ENCODE measurements around the gene HTRA1.

Gene HTRA1

DNA sequence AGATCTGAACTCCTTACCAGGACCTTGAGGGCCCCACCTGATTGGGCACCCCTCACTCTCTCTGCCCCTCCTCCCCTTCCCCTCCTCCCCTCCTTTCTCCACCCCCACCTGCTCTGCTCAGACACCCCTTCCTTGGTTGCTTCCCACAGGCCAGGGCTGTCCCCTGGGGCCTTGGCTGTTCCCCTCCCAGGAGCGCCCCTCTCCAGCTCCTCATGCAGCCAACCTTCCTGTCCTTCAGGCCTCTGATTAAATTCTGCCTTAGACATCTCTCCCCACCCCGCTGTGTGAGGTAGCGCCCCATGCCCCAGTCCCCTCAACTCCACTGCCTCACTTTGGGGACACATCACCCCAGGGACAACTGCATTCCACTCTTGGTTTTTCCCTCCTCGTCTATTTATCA is 32.4 kb downstream of the HTRA1 start:
- in situ Hi-C loops (cut with MboI; ENCODE audit: low sequenced_read_pairs), result no loop called here

DNA sequence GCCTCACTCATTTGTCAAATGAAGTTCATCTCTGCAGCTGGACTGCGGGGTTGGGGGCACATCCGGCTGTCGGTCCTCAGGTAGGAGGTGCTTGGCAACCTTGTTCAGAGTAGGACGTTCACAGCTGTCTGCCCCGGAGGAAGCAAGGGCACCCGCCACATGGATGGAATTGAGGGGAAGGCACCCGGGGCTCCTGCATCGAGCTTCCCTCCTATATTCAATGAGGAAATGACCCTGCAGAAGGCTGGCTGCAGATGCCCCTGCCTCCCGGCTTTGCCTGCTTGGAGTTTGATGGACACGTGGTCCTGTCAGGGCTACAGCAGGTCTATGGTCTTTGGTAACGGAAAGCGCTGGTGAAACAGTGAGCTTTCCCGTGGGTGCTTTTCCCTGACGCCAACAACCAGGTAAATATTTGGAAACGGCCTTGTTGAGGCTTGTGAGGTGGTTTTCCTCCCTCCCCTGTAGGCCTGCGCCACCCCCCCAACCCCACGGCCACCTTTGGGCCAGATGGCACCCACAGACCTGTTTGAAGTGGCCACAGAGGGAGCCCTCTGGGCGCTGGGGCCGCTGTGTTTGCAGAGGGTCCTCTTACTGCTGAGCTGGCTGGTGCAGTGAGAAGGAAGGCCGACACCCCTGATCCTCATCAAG is 32.9 kb downstream of the HTRA1 start:
- in situ Hi-C loops (cut with MboI; ENCODE audit: low sequenced_read_pairs), result no loop called here

DNA sequence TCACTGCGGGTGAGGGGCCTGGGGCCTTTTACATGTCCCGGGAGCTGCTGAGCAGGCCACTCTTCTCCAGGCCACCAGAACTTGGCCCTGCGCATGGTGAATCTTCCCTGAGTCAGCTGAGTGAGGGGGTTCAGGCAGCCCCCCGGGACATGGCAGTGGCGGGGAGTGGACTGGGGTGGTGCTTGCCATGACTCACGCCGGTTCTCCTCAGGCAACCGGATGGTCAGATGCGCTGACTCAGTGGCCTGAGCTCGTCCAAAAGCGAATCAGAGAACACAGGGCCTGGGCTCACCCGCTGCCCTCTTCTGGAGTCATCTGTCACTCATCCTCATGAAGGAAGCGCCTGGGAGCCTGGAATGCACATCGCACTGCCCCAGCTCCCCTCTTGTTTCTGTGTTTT is 33.5 kb downstream of the HTRA1 start:
- in situ Hi-C loops (cut with MboI; ENCODE audit: low sequenced_read_pairs), result no loop called here

DNA sequence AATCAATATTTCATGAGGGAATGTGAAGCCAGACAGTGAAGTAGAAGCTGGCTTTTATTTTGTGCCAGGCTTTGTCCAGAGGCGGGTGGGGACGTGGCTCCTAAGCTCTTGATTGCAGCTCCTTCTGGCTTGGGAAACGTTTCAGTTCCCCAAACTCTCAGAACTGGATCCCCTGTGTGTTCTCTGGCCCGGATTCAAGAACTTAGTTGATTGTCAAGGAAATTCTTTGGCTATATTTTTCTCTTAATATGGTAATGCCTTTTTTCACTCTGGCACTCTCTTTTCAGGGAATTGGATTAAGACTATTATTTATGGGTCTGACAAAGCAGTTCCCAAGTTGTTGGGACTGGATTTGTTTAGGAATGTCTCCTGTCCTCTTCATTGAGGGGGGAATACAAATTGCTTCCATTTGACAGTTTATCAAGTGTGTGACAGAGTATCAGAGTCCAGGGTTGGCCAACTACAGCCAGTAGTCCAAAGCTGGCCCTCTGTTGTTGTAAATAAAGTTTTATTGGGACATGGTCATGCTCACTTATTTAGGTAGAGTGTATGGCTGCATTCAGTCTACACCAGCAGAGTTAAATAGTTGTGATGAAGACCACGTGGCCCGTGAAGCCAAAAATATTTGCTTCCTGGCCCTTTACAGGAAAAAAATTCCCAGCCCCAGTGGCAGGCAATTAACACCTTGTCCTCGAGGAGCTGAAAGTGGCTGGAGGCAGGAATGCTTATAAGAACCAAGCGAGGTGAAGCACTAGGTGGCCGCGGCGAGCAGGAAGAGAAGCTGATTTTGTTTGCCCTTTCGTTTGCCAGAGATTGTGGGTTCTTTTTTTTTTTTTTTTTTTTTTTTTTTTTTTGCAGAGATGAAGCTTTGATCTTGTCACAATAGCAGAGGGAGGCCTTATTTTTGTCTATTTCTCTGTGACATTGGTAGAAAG is 34.3 kb downstream of the HTRA1 start:
- in situ Hi-C loops (cut with MboI; ENCODE audit: low sequenced_read_pairs), result no loop called here

DNA sequence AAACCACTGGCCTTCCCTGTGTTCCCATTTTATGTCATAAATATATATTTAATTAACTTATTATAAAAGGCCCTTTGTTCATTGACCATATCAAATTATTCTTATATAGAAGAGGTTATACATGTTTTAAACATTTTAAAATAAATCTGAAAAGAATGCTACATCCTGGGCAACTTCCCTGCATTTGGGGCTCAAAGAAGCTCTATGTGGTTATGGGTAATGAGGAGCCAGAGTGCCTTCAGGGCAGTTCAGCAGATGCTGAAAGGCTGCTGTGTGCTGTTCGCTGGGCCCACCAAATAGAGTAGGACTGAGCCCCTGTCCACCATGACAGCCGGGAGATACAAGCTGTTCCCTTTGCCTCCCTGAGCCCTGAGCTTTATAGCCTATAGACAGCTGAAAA is 35.9 kb downstream of the HTRA1 start:
- in situ Hi-C loops (cut with MboI; ENCODE audit: low sequenced_read_pairs), result no loop called here

DNA sequence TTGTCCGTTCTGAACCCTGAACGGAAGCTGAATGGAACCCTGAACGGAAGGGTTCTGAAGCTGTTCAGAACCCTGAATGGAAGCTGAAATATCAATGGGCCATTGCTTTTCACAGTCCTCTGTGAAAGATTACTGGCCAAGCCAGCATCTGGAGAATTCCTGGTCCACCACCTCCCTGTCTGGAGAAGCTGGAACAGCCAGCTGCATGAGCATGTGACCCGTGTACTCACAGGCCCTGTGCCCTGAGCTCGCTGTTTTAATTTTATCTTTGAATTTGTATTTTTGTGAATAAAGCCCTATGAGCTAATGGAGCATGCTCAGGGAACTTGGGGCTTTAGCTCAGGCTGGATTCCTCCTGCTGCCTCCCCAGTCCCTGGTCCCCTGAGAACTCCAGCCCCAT is 37.2 kb downstream of the HTRA1 start:
- in situ Hi-C loops (cut with MboI; ENCODE audit: low sequenced_read_pairs), result no loop called here

DNA sequence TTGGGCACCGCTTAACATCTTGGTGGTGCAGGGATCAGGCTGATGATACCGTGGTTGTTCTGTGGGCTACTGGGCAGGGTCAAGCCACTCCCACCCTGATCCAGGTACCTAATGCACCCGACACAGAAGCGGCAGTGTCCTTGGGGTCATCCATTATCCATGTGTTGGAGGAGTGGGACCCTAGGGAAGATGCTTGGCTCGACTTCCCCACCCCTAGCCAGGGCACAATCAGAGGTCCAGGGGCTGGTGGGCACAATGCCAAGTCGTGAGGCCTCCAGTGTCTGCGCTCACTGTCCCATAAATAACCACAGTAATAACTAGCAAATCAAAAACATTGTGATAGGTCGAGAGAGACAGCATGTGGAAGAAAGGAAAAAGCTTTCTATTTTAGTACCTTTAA is 37.7 kb downstream of the HTRA1 start:
- in situ Hi-C loops (cut with MboI; ENCODE audit: low sequenced_read_pairs), result no loop called here

DNA sequence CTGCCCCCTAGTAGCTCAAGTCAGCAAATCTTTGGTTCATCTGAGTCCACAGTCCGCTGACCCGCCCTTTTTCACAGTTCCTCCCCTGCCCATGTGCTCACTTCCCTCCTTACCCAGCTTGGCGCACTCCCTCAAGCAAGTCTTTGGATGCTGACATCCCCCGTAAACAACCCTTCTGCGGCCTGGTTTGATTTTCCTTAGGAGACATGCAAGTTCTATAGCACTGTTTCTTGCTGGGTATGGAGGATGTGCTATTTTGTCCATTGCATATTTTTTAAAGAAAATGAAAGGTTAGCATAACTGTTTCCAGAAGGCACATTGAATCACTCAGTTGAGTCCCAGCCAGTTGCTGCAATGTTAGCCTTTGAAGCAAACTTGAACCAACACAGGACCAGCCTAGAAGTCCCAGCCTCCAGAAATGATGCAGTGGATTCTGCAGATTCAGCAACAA is 38.2 kb downstream of the HTRA1 start:
- in situ Hi-C loops (cut with MboI; ENCODE audit: low sequenced_read_pairs), result no loop called here

DNA sequence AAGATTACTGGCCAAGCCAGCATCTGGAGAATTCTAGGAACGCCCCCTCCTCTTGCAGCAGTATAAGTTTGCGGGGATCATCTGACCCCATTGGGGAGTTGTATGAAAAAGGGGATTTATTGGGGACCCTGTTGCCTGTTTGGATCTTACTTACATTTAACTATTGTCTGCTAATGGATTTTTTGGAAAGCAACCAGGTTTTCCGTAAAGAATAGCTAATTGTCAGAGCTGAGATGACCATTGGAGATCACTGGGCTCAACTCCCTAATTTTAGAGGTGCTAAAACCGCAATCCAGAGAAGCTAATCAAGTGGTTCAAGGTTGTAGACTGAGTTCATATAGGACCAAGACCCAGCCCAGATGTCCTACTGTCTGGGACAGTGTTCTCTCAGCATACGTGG is 38.8 kb downstream of the HTRA1 start:
- in situ Hi-C loops (cut with MboI; ENCODE audit: low sequenced_read_pairs), result no loop called here

DNA sequence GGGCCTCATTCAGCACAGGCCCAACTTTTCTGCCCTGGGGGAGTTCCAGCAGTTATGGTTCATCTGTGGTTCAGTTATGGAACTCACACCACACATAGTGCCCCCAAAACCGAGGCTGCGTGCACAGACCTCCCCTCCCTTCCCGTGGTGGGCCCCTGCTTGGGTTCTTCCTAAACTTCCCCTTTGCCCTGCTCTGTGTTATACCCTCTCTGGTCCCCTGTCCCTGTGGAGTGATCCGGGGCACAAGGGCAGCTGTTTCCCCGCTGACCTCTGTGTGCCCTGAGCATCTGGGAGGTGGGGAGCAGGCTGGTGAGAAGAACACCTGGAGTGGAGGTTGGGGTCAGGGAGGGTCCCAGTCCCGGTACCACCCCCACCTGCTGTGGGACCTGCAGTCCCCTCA is 39.4 kb downstream of the HTRA1 start:
- in situ Hi-C loops (cut with MboI; ENCODE audit: low sequenced_read_pairs), result no loop called here

DNA sequence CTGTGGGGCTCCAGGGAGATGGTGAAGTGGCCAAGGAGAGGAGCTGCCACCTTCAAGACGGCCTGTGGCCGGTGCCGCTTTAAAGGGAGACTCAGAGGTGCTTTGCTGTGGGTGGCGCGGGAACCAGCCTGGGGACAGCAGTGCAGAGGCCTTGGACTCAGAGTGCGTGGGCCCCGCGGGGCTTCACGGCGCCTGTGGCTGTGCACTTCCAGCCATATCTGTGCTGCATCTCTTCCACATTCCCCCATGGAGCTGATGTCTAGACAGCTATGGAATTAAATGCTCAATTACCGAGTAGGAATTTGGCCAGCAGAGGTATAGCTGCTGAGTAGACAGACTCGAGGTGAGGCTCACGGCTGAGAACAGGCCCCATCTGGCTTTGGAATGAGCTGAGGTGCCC is 41.7 kb downstream of the HTRA1 start:
- in situ Hi-C loops (cut with MboI; ENCODE audit: low sequenced_read_pairs), result no loop called here

DNA sequence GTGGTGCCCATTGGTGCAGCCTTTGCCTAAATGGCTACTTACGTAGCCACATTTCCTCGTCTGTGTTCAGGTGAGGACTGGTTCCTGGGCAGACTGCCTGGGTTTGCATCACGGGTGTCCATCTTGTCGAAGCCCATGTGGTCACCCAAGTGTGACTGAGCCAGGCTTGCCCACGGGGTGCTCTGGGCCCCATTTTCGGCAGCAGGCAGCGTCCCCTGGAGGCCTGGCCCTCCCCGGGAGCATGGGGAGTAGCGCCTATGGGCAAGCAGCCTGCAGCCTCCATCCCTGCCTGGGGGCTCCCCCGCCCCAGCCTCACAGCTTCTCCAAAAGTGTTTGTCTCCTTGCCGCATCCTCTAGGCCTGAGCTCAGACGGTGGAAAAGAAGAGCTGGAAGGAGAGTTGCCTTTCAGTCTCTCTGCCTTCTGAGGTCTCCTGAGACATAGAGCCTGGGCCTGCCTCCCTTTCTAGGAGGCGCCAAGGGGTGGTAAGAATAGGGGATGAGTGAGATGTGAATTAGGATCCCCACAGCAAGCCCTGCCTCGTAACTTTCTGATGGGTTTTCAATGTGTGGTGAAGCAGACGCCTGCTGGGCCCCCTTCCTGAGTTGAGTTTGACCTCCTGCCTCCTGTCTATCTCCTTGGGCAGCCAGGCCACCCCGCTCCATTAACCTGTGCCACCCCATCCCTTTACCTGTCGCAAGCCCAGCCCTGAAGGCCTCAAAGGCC is 42.7 kb downstream of the HTRA1 start:
- in situ Hi-C loops (cut with MboI; ENCODE audit: low sequenced_read_pairs), result no loop called here

DNA sequence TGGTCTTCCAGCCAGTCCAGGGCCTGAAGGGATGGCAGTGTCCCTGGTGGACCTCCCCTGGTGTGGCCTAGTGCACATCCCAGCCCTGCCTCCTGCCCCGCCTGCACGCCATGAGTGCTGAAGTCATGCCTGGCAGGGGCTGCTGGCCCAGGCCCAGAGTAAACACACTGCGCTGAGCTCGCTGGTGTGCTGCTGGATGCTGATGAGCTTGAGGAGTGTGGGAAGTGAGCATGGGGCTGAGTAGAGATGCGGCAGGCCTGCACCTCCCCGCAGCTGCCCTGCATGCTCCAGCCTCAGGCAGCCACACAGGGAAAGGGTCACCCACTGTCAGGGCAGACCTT is 43.2 kb downstream of the HTRA1 start:
- in situ Hi-C loops (cut with MboI; ENCODE audit: low sequenced_read_pairs), result no loop called here

DNA sequence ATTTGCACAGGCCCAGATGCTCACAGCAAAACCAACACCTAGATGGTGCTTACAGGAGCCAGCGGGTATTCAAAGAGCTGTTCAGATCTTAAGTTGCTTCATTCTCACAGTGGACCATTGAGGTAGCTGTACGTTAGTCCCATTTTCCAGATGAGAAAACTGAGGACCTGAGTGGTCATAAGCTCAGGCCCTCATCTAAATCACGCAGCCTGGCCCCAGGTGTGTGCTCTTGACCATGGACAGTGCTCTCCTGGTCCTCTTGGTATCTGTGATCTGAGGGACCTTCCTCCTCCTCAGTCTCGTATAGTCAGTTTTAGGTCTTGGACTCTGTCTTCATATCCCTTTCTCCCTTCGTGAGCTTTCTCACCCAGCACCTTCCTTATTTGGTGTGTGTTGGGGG is 43.7 kb downstream of the HTRA1 start:
- in situ Hi-C loops (cut with MboI; ENCODE audit: low sequenced_read_pairs), result no loop called here

DNA sequence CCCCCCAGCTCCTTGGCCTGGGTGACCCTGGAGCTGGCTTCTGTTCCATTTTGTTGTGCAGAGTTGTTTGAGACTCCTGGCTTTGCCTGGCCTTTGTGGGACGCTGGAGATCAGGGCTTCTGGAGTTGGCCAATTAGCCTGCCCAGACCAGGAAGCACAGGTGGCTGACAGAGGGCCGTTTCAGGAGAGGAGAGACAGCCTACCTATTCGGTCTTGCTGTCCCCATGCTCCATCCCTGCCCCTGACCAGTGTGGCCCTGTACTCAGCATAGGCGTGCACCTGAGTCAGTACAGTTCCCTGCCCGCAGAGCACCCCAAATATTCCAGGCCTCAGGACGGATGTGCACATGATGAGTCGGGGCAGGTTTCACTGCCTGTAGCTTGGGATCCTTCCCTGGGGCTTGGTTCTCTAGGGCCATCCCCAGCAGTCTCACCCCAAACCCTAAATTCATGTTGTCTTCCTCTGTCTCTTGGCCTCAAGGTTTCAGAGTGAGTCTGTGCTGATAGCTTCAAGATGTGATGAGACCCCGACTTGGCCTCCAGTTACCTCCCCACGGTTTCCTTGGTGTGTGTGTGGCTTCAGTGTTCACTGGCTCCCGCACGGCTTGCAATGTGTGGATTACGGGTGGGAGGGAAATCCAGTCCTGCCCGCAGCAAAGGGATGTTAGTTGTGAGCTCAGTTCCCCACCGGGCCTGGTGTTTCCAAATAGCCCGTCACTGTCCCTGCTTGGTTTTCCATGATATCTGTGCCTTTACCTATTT is 44.7 kb downstream of the HTRA1 start:
- in situ Hi-C loops (cut with MboI; ENCODE audit: low sequenced_read_pairs), result no loop called here

DNA sequence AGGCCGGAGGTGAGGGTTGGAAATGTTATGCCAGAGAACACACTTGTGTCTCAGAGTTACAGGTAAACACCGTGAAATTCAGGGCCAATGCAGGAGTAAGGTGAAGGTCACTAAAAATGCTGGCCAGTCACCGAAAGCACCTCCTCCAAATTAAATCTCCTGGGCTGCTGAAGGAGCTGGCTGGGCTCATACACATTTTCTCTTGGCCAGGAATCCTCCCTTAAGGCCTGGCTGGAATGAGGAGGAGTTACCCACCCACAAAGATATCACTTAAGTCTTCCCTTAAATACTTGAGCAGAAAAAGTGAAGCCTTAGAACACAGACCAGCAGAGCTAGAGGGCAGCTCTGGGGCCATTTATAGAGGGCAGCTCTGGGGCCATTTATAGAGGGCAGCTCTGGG is 46.3 kb downstream of the HTRA1 start:
- in situ Hi-C loops (cut with MboI; ENCODE audit: low sequenced_read_pairs), result no loop called here

DNA sequence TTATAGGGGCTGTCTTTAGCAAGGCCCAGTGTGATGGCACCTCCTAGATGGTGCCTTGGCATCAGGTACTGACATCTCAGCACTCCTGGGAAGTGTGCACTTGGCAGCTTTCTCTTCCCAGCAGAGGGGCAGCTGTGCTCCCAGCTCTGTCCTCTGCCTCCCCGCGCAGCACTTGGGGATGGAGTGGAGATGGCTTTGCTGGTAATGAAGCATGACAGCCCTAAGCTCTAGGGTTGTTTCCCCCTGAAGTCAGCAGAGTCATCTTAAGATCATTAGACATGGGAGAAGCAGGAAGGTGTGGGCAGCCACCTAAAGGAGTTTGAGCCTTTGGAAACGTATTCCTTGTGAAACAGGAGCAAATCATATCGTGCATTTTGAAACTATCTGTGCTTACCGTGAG is 46.7 kb downstream of the HTRA1 start:
- in situ Hi-C loops (cut with MboI; ENCODE audit: low sequenced_read_pairs), result no loop called here

DNA sequence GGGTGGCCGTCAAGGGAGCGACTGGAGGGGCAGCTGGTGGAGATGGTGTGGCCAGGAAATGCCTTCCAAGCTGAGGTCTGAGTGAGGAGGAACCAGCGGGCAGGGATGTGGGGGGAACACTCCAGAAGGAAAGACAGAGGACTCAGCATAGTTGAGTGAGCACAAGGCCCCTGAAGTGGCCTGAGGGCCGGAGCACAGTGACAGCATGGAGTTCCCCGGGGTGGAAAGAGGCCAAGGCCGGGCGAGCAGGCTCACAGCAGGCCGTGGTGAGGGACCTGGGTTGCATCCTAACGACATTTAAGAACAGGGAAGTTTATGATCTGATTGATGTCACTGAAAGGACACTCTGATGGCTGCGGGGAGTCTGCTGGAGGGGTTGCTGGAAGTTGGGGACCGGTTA is 48.0 kb downstream of the HTRA1 start:
- in situ Hi-C loops (cut with MboI; ENCODE audit: low sequenced_read_pairs), result no loop called here

DNA sequence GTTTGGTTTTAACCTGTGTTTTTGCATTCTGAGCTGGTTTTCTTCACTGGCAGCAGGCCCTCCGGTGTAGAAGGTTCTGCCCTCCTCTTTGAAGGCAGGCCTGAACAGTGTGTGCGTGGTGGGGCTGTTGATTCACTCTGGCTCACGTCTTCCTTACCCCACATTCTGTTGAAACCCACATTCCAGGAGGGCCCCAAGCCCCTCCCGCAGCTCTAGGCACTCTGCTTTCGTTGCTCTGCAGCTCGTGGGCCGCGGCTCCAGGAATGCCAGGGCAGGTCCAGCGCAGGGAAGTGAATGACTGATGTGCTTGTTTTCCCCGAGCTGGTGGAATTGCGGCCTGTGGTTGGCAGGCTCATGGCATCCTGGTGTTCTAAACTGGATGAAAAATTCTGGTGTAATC is 49.0 kb downstream of the HTRA1 start:
- in situ Hi-C loops (cut with MboI; ENCODE audit: low sequenced_read_pairs), result no loop called here

DNA sequence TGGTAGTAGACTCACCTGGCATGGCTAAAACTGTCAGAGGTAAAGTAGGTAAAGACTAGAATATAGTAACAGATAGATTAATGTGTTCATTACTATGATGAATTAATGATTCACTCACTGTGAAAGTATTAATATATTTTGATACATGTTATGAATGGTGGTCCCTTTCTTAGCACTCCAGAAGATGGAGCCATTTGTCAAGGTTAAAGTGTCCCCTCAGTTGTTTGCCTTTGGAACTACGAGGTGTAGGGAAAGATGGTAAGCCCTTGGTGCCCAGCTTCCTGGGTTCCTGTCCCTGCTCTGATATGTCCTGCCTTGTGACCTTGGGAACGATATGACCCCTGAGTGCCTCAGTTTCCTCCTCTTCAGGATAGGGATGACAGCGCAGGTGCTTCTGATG is 49.4 kb downstream of the HTRA1 start:
- in situ Hi-C loops (cut with MboI; ENCODE audit: low sequenced_read_pairs), result no loop called here

DNA sequence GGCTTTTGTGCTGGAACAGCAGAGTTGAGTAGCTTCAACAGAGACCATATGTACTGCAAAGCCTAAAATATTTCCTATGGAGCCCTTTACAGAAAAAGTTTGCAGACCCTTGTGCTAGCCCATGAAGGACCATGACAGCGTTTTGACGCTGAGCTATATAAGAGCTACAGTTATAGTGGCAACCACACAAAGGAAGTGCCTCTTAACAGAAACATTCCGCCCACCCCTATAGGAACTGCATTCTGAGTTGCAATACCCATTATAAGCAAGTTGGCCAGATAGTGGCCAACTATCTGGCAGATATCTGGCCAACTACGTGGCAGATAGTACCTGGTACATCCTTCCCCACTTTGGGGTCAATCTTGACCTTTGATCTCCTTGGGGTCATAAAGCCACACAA is 51.7 kb downstream of the HTRA1 start:
- in situ Hi-C loops (cut with MboI; ENCODE audit: low sequenced_read_pairs), result no loop called here

All from HL-60/S4 treated with retinoic acid at 250 ng/mL for 4 days and 3 days (cell line).